HG02973 (cell line): ENCODE measurements around the gene TAS2R60.
"Not testable (repeated sequence)": the region's sequence is repeated elsewhere in the genome, so short reads cannot be mapped to it uniquely, and the experiment has no call there.

Experiments used
- ATAC-seq: cut with Tn5 transposase; IDR thresholded peaks from one replicate; pipeline ENCODE4 v1.9.1; 2021; ENCODE audit warnings: moderate library complexity; ENCODE audit not compliant: unreplicated experiment

Gene TAS2R60

GRCh38 chr7:143467724-143468123, 24.5 kb downstream of the TAS2R60 start:
- no peak for ATAC-seq

GRCh38 chr7:143472071-143472689, 28.9 kb downstream of the TAS2R60 start:
- not testable (repeated sequence) for ATAC-seq

GRCh38 chr7:143477501-143478150, 34.4 kb downstream of the TAS2R60 start, which contains the start of gene TAS2R41:
TAS2R41 (plus strand) TSS chr7:143477873; CDS start chr7:143477873, 0 bp downstream.
- no peak for ATAC-seq

- no peak for ATAC-seq
Measured at GRCh38 chr7:143479055-143479766, 36.0 kb downstream of the TAS2R60 start.

DNA sequence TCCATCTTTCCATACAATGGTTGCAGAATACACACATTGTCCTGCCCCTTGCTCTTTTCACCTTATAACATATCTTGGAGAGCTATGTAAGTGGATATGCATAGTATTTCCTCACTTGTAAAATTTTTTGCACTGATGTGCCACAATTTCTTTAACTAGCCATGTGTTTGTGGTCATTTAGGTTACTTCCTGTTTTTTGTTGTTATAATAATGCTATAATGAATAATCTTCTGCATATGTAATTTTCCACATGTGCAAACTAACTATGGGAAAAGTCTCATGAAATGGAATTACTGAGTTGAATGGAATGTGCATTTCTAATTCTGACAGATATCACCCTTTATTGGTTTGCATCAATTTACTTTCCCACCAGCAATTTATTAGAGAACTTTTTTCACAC, 37.2 kb downstream of the TAS2R60 start:
- no peak for ATAC-seq

DNA sequence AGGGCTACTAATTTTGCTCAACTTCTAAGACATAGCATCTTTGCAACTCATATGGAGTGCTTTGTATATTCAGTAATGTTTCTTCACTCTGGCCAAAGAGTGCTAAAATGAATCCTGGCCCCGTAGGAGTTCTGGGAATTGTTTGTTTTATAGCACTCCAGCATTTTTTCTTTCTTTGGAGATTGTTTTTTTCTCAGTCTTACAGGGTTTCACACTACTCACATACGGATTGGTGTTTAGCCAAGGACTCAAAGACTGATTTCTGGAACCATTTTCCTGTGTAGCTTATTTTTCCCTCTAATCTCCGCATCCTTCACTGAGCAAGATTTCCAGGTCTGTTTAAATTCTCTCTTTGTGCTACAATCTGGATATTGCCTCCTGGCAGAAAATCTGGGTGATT, 40.9 kb downstream of the TAS2R60 start:
- no peak for ATAC-seq

DNA sequence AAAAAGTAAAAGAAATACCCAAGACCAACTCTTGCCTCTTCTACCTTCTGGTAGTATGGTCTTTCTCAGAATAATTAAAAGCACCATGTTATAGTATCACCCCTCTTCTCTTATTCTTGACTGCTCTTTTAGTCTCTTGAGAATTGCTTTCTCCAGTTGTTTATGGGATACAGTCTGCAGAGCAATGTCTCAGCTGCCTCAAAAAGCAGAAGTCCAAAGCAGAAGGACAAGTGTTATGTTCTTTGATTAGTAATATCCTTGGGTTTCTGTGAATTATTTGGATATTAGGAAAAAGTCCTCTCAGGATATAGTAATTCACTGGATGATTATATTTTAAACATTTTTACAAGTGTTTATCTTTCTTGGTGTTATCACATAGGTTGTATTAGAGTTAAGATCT, 41.8 kb downstream of the TAS2R60 start:
- ATAC-seq: no peak

DNA sequence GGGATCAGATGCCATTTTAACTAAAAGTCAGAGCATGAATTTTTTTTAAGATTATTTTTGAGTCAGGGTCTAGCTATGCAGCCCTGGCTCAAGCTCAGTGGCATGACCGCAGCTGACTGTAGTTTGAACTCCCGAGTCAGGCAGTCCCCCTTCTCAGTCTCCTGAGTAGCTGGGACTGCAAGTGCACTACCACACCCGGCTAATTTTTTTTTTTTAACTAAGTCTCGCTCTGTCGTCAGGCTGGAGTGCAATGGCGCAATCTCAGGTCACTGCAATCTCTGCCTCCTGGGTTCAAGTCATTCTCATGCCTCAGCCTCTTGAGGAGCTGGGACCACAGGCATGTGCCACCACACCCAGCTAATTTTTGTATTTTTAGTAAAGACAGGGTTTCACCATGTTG, 42.2 kb downstream of the TAS2R60 start:
- no peak for ATAC-seq

DNA sequence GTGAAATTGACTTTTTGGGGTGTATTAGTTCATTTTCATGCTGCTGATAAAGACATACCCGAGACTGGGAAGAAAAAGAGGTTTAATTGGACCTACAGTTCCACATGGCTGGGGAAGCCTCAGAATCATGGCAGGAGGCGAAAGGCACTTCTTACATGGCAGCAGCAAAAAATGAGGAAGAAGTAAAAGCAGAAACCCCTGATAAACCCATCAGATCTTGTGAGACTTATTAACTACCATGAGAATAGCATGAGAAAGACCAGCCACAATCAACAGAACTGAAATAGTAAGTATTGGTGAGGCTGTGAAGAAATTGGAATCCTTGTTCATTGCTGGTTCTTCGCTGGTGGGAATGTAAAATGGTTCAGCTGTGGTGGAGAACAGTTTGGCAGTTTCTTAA, 43.0 kb downstream of the TAS2R60 start:
- not testable (repeated sequence) for ATAC-seq

GRCh38 chr7:143487061-143487460, 43.8 kb downstream of the TAS2R60 start:
- ATAC-seq: no peak

- no peak for ATAC-seq
Measured at GRCh38 chr7:143487566-143487965, 44.3 kb downstream of the TAS2R60 start.

GRCh38 chr7:143490717-143491306, 47.6 kb downstream of the TAS2R60 start:
- no peak for ATAC-seq

GRCh38 chr7:143492043-143492471, 48.8 kb downstream of the TAS2R60 start:
- ATAC-seq: no peak

DNA sequence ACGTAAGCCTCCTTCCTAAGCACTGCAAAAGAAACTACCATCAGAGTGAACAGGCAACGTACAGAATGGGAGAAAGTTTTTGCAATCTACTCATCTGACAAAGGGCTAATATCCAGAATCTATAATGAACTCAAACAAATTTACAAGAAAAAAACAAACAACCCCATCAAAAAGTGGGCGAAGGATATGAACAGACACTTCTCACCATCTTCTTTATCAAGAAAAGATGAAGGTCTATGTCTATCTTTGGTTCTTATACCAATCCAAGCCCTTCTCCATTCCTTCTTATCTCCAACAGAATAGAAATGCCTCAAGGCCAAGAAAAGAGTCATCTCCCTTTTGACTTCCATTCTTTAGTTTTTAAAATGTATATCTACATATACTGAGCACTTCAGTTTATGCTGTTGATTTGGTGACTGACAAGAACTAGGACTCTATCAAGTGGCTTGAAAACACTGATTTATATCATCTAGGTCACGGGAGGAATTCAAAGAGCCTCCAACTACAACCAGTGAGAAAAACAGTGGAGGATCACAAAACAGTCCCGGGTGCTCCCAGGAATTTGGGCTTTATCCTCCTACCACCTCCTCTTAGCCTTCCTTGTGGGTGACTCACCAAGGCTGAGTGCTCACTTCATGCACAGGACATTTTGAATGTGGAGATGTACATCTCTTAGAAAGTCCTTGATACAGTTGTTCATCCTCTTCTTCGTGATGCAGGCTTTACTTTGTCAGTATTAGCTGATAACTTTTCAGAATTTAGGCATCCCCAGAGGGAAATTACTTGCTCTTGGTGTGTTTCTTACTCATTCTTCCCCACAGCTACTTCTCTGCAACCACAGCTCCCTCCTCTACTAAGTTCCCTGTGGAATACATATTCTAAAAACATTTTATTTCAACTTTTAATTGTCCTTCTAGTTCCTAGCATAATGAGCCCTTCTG, 49.8 kb downstream of the TAS2R60 start:
- ATAC-seq: peak; percentile 24

DNA sequence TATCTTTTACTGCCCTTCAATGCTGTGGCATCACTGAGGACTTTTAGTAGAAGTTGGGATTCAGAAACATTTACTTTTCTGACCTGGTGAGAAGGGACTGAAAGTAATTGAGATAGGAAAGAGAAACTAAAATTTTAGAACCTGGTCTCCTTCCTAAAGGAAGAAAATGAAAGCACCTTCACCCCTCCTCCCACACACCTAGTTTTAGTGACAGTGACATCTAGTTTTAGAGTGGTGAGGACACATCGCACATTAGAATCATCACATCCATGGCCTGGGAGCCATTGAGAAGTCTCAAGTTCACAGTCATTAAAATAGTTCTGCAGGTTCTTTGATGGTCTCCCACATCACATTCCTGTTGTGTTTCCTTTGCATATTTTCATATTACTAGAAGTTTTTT, 50.5 kb downstream of the TAS2R60 start:
- peak; percentile 61 for ATAC-seq
